HG02943 (cell line): ENCODE data around the gene HDGFL3.
"Not testable (repeated sequence)": the region's sequence is repeated elsewhere in the genome, so short reads cannot be mapped to it uniquely, and the experiment has no call there.

ENCODE experiments used
- ATAC-seq: cut with Tn5 transposase; IDR thresholded peaks from one replicate; pipeline ENCODE4 v1.9.1; 2021; ENCODE audit warnings: mild to moderate bottlenecking, low read depth, moderate library complexity; ENCODE audit not compliant: unreplicated experiment

The HDGFL3 gene

DNA sequence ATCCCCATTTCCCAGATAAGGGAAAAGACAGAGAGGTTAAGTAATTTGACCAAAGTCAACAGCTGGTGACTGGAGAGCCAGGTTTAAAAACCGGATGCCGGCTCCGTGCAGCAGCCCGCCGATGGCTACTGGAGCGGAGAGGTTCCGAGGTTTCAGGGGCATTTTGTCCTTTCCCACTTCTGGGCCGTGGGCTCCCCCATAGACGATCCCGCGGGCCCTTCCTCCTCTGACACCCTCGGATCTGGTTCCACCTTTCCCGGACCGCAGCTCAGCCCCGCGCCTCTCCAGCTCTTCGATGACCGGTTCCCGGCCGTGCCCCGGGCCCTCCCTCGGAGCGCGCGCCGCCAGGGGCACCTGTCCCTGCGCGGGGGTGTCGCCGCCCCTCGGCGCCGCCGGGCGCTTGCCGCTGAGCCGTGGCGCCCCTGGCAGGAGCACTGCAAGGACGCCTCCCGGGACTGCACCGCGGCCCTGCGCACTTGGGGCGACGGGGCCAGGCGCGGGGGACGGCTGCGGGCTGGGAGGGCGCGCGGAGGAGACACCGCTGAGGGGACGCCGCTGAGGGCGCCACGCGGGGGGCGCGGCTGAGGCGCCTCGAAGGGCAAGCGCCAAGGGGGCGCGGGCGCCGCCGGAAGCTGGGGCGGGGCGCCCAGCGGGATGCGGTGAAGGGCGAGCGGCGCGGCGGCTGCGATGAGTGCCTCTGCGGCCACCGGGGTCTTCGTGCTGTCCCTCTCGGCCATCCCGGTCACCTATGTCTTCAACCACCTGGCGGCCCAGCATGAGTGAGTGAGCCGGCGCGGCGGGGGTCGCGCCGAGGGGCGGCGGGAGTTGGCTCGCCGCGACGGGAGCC lies 100.4 kb downstream of the HDGFL3 start, which contains the start of gene TM6SF1:
TM6SF1 (plus strand) TSS at position 652 of the 847 bp plus-strand sequence; CDS start at position 688, 36 bp downstream.
- ATAC-seq = no peak

- no peak for ATAC-seq
These were observed 102.2 kb downstream of the HDGFL3 start for GRCh38 chr15:83105440-83105839.

- ATAC-seq = no peak
These were observed 103.5 kb downstream of the HDGFL3 start for GRCh38 chr15:83104141-83104540.

DNA sequence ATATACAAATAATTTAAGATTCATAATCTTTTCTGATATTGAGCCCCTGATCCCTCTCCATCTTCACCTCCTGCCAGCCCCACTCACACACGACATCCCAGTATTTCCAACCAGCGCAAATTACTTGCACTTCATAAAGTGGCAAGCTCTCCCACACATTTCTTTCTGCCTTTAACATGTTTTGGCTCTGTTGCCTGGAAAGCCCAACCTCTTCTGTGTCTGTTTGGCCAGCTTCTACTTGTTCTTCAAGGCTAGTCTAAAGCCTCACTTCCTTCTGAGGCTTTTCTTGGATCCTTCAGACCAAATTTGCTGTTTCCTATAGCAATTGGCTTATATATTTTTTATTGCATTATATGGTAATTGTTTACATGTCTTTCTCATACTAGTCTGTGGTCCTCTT lies 105.3 kb downstream of the HDGFL3 start:
- ATAC-seq = no peak

GRCh38 chr15:83100097-83100646 lies 107.5 kb downstream of the HDGFL3 start:
- no peak for ATAC-seq

GRCh38 chr15:83099290-83099689 lies 108.3 kb downstream of the HDGFL3 start:
- ATAC-seq = no peak

- no peak for ATAC-seq
These were observed 109.5 kb downstream of the HDGFL3 start for GRCh38 chr15:83098079-83098478.

DNA sequence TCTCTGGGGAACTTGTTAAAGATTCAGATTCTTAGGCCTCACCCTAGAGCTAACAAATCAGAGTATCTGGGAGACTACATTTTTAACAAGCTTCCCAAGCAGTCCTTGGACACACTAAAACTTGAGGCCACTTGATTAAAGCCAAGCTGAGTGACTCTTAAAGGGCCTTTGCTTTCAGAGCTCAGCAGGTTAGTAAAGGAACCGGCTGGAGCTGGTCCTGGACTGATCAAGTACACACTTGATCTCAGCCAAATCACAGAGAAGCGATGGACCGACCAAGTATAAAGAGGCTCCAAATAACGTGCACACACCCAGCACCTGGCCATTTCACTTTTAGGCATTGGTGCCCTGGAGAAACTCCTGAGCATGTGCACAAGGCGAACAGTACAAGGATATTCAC lies 113.0 kb downstream of the HDGFL3 start:
- ATAC-seq = no peak

DNA sequence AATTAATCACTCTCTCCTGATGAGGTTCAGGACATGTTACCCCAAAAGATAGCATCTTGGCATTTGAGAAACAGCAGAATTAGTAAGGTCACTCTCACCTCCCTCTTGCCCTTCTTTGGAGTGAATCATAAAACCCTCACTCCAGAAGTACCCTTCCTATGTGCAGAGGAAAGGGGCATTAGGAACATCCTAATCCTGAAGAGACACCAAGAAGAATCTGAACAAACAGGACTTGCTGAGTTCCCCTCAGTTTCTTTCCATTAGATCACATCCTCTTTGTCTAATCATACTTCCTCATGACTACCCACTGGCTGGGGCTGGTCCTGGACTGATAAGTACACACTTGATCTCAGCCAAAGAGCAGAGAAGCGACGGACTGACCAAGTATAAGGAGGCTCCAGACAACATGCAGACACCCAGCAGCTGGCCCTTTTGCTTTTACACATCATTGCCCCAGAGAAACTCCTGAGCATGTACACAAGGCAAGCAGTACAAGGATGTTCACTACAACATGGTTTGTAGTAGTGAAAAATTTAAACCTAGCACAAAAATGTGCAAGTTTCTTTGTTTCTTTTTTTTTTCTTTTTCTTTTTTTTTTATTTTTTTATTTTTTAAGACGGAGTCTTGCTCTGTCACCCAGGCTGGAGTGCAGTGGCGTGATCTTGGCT lies 115.2 kb downstream of the HDGFL3 start:
- no peak for ATAC-seq

GRCh38 chr15:83091965-83092308 lies 115.7 kb downstream of the HDGFL3 start:
- ATAC-seq = not testable (repeated sequence)

DNA sequence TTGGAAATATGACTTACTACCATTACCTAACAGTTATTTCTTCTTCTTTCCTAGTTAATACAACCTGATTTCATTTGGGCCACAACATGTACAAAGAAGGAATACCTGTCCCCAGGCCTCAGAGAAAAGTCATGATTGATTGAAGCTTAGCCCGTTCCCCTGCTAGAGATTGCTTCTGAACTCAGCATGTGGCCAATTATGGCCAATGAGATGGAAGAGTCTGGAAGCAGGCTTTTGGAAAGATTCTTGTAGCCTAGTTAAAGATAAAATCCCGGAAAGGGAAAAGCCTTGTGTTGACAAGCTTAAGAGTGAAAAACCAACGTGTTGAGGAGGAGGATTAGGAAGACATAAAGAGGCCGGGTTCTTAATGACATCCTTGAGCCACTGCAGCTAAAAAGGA lies 117.2 kb downstream of the HDGFL3 start:
- ATAC-seq = no peak

DNA sequence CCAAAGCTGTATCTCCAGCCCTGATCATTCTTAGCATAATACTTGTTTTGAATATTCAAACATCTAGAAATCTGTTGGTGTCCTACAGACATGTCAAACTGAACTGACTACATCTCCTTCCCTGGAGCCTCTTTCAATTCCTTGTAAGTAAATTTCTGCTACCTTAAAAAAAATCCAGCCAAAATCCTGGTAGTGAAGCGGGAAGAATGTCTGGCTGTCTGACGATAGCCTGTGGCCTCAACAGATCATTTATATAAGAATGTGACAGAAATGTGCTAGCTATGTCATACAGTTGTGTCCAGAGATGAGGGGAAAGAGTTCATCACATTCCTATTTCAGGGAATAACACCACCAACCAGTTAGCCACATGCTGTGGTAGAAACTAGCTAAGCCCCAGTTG lies 118.7 kb downstream of the HDGFL3 start:
- ATAC-seq = no peak

- no peak for ATAC-seq
These were observed 120.0 kb downstream of the HDGFL3 start for GRCh38 chr15:83087576-83087975.

- ATAC-seq = not testable (repeated sequence)
These were observed 121.6 kb downstream of the HDGFL3 start for GRCh38 chr15:83085864-83086552.

- not testable (repeated sequence) for ATAC-seq
These were observed 122.2 kb downstream of the HDGFL3 start for GRCh38 chr15:83085461-83085860.

DNA sequence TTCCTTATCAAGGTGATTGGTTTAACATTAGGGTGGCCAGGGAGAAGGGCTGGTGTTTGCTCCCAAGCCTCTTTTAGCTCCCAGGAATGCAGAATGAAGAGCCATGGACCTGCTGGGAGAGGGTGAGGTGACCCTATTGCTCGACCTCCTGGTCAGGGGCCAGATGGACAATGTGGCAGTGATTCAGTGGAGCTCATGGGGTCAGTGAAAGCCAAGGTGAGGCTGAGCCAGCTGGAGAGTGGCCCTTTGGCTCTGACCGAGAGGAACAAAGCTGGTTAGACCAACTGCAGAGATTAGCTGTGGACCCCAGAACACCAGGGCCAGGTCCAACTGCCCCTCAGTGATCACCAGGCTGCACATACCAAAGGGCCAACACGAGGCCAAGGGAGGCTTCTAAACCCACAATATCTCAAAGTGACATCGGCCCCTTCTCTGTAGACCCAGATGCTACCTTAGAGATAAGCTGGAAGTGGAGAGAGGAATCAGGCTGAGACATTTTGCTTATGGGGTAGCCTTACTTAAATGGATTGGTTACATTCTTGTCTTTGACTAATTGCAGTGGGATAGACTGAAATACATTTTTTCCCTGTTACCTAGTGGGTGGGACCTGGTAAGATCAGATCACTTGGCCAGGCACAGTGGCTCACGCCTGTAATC lies 124.8 kb downstream of the HDGFL3 start:
- ATAC-seq = no peak

DNA sequence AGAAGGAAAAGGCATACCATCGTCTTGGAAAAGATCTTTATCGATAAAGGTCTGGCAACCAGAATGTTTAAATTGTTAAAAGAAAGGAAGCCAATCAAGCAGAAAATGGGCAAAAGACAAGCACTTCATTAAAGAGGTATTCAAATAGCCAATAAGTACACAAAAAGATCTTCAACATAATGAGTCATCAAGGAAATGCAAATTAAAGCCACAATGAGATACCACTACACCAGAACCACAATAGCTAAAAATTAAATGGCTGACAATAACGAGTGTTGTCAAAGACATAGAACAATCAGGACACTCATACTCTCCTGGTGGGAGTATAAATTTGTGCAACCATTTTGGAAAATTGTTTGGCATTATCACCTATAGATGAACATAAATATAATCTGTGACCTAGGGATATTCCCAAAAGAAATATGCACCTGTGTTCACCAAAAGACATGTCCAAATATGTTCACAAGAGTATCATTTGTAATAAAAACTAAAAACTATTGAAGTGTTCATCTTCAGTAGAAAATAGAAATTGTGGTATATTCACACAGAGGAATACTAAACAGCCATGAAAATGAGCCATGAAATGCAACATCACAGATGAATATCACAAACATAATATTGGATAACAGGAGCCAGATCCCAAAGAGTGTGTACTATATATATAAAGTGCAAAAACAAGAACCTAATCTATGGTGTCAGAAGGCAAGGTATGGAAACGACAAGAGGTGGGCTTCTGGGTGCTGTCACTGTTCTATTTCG lies 126.2 kb downstream of the HDGFL3 start:
- ATAC-seq = no peak

GRCh38 chr15:83078712-83079111 lies 128.9 kb downstream of the HDGFL3 start:
- no peak for ATAC-seq
